Testis (tissue), 2 donors: ENCODE data around the gene SUSD2.

Experiments used
- CTCF ChIP-seq, 3 experiments: fragments of 450-650 bp in 2 of 3; fragments of 200-600 bp in 1 of 3; sonication (generic) in 1 of 3; IDR thresholded peaks; one replicate each; pipeline ENCODE4 v1.5.1; 2016 to 2019; ENCODE audit warnings: antibody characterized with exemption in 3 of 3, mild to moderate bottlenecking in 2 of 3, moderate library complexity in 1 of 3
- POLR2A ChIP-seq: fragments of 450-650 bp; IDR thresholded peaks from one replicate; pipeline ENCODE4 v1.6.1; 2017; ENCODE audit warnings: antibody characterized with exemption, mild to moderate bottlenecking, moderate library complexity

- TF ChIP-seq CTCF (IDR thresholded peaks at IDR 0.05), result no peak
- no peak for TF ChIP-seq POLR2A
Observed at GRCh38 chr22:24166811-24167210, 14.5 kb upstream of the SUSD2 start.
